HEK293T (cell line): ENCODE data around the gene GTF3C2.

Source experiments
- CTBP1 ChIP-seq: fragments of 450-650 bp; IDR thresholded peaks from 2 replicates; pipeline ENCODE4 v1.6.1; 2016; ENCODE audit warnings: borderline replicate concordance
- FOXM1 ChIP-seq: fragments of 450-650 bp; IDR thresholded peaks from 2 replicates; pipeline ENCODE4 v1.6.1; 2017; ENCODE audit warnings: mild to moderate bottlenecking, borderline replicate concordance
- L3MBTL2 ChIP-seq: fragments of 450-650 bp; conservative IDR thresholded peaks from 2 replicates; pipeline ENCODE4 v1.6.1; 2016; ENCODE audit warnings: mild to moderate bottlenecking

DNA sequence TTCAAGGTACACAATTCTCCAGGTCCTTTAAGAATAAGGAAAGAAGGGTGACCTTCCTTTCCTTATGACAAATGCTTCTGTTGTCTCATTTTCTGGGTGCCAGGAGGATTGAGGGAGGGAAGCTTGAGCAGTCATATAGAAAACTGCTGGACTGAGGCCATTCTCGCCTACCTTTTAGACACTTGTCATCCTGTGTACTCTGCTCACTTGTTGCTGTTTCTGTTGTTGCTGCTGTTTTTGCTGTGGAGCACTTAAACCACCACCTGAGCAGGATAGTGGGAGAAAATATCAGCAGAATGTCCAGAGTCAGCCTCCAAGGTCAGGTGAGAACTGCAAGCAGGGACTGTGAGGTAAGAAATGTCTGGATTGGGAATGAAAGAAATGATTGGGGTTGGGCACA, 78.6 kb downstream of the GTF3C2 start:
- TF ChIP-seq FOXM1 = no peak
- no peak for TF ChIP-seq L3MBTL2
- TF ChIP-seq CTBP1 = no peak
